Hematopoietic multipotent progenitor cell treated with erythropoietin and hydrocortisone succinate and interleukin-3 and kit ligand, for 8 days (in vitro differentiated cells): ENCODE data around the gene PNISR.
"Not testable (repeated sequence)": the region's sequence is repeated elsewhere in the genome, so short reads cannot be mapped to it uniquely, and the experiment has no call there.

ENCODE experiments used
- DNase-seq: peaks from one replicate; pipeline ENCODE4 v3.0.0-alpha.2; 2015

The PNISR gene, protein sequence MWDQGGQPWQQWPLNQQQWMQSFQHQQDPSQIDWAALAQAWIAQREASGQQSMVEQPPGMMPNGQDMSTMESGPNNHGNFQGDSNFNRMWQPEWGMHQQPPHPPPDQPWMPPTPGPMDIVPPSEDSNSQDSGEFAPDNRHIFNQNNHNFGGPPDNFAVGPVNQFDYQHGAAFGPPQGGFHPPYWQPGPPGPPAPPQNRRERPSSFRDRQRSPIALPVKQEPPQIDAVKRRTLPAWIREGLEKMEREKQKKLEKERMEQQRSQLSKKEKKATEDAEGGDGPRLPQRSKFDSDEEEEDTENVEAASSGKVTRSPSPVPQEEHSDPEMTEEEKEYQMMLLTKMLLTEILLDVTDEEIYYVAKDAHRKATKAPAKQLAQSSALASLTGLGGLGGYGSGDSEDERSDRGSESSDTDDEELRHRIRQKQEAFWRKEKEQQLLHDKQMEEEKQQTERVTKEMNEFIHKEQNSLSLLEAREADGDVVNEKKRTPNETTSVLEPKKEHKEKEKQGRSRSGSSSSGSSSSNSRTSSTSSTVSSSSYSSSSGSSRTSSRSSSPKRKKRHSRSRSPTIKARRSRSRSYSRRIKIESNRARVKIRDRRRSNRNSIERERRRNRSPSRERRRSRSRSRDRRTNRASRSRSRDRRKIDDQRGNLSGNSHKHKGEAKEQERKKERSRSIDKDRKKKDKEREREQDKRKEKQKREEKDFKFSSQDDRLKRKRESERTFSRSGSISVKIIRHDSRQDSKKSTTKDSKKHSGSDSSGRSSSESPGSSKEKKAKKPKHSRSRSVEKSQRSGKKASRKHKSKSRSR

DNA sequence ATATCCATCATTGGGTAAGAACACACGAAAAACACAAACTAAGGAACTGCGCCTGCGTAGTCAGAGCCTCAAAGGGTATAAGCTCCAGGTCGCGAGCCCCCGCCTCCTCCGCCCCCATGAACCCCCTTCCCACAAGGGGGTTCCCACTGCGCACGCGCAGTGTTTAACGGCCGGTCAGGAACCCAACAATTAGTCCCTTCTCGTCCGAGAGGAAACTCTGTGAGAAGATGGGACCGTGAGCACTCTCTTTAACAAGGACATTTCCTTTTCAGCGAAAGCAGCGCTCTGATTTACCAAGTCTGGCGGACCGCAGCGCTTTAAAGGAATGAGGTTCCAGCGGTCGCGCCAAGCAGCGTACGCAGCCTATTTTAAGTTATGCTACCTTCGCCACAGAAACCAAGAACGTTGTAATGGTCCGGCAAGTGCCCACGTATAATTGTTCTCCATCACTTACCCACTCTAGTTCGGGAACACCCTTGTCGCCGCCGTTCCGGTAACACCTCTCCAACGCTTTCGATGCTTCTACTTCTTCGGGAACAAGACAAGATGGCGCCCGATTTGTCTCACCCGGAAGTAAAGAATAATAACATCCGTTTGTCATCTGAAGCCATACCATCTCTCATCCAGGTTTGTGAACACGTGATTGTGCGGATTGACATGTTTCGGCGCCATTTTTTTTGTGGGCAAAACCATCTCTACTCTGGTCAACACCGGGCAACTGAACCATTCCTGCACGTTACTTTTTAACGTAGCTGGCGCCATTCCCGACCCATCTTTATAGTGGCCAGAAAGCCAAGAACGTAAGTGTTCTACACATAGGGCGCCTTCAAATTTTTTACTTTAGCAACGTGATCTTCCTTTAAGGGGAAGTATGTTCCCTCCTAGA, at the start of gene PNISR:
Gene PNISR (minus strand): TSS at position 548 of the 886 bp plus-strand sequence. CDS start 10,649 bp downstream, outside the sequence.
- peak; percentile 99 for DNase-seq

DNA sequence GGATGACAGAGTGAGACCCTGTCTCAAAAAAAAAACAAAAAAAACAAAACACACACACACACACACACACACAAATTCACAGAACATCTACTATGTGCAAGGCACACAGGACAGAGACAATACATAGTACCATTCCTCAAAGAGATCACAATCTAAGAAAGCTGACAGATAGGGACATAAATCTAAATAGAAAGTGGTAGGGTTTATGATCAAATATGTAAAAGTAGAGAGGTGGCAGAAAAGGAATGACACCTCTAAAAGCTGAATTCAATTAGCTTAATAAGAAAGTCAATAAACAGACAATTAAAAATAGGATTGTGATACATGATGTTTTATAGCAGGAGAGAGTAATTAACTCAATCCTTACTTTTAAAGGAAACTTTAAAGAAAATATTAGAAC, 48.6 kb upstream of the PNISR start:
- DNase-seq: no peak

DNA sequence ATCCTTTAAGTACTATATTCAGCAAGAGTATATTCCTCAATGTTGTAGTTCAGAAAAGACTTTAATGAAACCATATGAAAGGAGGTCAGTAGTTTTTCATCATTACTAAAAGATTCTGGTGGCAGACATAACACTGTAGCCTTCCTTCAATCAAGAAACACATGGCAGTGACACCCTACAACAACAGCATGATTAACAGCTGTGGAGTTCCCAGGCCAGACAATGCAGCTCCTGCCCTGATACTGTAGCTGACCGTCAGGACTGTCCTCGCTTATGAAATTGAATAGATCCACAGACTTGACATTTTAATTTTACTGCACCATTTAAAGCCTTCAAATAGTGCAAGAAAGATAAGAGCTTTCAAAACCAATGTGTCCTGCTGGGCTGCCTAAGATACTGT, 46.5 kb upstream of the PNISR start:
- no peak for DNase-seq

DNA sequence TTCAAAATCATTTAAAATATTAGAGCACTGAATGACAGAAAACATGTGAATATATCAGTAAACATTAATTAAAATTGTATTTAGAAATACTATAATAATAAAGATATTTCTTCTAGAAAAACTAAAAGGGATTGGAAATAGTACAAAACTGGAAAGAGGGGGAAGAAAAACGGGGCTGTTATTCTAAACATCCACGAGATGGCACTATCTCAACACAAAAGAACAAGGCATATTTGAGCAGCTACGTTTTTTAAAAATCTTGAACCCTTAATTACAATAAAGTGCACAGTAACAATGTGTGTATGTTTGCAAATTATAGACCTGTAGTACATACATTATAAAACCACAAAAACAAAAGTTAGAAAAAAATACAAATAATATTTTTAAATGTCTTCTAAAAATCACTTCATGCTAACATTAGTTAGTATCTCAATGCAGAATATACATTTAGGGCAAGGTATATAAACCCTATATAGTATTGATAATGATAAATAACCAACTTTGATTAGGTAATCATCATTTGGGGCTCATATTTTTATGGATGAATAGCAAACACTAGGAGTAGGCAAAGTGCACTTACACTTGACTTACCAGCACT, 42.5 kb upstream of the PNISR start:
- DNase-seq: peak; percentile 49

DNA sequence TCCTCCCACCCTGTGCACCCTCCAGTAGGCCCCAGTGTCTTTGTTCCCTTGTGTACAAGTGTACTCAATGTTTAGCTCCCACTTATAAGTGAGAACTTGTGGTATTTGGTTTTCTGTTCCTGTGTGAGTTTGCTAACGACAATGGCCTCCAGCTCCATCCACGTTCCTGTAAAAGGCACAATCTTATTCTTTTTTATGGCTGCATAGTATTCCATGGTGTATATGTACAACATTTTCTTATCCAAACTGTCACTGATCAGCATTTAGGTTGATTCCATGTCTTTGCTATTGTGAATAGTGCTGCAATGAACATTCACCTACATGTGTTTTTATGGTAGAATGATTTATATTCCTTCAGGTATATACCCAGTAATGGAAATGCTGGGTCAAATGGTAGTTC, 34.0 kb upstream of the PNISR start:
- not testable (repeated sequence) for DNase-seq

DNA sequence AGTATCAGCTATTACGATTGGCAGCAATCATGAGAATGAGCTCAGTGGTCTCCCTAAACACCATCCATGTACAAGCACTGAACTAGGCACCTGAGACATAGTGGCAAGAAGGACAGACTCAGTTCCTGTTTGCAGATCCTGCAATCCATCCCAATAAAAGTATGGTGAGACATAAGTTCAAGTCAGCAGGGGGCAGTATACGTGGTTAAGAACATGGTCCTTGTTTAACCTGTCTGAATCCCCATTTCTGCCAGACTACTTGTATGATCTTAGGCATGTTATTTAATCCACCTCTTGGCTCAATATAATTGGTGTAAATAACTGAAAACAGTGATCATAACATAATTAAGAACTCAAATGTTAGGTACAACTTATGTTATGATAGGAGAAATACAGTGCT, 33.2 kb upstream of the PNISR start:
- peak; percentile 61 for DNase-seq

DNA sequence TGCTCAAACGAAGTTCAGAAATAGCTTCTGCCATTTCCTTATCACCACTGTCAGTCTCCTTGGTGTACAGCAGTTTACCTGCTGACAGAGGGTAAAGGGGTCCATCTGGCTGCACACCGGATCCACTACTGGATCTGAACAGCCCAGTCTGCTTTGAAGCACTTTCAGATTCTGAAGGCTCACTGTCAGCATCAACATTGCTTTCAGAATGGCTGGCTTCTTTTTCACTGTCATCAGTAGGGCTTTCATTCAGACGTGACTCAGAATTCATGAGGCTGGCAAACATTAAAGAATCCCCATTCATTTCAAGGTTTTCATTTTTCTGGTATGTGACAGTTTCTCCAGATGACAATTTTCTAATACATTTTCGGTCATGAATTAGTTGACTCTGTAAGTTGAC, 21.0 kb upstream of the PNISR start:
- no peak for DNase-seq

DNA sequence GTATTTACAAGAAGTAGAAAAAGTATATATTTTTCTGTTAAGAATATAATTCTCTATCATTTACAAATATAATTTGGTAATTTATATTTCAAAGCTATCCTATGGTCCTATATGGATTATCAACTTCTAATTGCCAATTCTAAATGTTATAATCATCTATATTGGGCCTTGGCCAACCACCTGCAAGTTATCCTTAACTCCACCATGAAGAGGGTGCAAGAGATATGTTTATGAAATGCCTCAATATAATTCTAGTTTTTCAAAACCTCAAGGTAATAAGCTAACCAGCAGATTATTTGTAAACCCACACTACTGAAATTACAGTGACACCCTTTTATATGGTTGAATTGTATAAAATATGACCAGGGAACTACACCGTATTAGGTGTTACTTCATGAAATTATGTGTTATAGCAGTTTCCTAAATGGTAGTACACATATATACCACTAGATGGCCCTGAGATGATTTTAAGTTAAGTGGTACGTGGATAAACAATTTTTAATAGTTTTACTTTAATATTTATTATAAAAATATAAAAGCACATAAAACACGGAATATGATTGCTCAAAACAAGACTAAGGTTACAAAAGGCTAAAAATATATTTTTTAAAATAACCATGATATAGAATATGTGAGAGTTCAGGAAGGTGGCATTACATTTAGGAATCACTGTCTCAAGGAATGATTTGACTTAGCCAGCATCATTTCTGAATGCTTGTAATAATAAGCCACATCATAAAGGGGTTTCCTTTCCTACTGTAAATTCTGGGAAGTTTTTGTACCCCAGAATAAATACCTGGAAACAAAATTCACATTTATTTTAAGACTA, 9.8 kb upstream of the PNISR start:
- DNase-seq: peak; percentile 62

DNA sequence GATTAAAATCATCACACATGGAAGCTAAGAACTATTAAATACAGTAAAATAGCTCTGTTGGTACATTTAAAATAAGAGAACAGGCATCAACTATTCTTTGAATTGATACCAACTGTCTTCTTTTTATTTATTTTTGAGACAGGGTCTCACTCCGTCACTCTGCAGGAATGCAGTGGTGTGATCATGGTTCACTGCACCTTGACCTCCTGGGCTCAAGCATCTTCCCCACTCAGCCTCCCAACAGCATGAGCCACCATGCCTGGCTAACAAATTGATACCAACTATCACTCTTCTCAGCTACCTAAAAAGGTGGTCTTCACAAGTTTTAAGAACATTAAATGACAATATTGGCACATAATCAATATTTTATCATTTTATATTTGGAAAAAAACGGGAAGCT, 7.8 kb upstream of the PNISR start:
- no peak for DNase-seq

DNA sequence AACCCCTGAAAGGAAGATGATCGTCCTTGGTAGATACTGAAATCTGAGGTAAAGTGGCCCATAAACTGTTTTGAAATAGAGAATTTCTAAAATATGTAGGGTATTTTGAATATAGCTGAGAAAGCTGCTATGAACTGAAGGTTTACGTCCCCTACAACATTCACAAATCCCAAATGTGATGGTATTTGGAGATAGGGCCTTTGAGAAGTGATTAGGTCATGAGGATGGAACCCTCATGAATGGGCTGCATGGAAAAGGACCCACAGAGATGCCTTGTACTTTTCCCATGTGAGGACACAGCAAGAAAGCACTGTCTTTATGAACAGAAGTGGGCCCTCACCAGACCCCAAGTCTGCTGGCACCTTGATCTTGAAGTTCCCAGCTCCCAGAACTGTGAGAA, 6.8 kb upstream of the PNISR start:
- no peak for DNase-seq

DNA sequence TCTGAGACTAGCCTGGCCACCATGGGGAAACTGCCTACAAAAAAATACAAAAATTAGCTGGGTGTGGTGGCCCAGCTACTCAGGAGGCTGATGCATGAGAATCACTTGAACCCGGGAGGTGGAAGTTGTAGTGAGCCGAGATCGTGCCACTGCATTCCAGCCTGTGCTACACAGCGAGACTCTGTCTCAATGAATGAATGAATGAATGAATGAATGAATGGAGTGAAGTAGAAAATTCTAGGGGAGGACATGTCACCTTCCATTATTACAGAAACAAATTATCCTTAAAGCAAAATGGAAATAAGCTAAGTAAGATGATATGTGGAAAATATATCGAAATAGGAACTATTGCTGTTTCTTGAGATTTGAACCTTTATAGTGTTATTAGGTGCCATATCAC, 2.9 kb upstream of the PNISR start:
- DNase-seq: no peak

DNA sequence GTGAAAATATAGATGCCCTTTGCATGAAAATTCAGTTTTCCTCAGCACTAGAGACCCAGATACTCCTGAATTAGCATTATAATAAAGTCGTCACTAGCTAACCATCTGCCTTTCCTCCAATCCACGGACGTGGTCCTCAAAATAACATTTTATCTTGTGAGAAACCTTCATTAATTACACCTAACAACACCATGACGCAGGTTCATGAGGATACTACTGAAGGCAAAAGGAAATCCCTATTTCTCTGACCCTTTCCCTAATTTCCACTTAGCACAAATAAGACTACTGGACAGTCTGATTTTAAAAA, 1.3 kb upstream of the PNISR start:
- no peak for DNase-seq

DNA sequence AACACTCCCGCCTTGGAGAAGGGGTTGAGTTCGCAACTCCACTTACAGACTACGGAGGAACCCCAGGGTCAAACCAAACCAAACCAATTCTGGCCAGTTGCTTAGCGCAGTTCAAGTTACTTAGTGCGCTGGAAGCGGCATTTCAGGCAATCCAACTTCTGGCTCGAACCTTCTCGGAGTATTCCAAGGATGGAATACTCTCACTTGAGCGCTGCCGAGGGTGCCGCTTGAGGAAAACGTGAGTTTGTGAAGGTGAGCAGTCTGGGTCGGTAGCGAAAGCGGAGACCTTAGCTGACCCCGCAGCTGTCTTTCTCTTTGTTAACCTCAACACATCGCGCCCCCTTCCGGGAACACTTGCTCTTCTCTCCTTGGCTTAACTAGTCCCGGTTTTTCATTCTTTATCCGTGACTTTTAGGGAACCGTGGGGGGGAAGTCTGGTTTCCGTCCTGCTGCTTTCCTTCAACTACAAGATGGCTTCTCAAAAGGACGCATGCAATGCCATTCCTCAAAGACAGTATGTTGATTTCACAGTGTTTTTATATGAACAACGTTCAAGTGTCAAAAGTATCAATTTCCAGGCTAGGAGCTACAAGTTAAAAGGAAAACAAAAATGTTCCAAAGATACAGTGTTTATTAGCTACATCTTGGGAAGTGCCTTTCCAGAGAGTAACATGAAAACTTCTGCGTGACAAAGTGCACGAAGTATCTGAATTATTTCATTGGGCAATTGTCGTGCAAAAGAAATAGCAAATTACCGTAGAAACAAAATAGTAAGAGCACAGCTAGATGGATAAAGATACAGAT, 741 bp upstream of the PNISR start:
- peak; percentile 97 for DNase-seq

DNA sequence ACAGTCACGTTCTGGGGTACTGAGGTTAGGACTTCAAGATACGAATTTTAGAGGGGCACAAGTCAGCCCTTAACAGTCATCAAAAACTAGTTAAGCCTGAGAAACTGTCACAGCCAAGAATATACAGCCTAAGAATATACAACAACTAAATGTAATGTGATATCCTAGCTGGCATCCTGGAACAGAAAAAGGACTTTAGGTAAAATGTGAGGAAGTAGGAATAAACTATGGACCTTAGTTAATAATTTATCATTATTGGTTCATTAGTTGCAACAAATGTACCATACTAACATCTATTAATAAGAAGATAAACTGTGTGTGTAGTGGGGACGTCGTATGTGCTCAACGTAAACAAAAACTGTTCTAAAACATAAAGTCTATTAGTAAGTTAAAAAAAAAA, 1.1 kb downstream of the PNISR start:
- no peak for DNase-seq

DNA sequence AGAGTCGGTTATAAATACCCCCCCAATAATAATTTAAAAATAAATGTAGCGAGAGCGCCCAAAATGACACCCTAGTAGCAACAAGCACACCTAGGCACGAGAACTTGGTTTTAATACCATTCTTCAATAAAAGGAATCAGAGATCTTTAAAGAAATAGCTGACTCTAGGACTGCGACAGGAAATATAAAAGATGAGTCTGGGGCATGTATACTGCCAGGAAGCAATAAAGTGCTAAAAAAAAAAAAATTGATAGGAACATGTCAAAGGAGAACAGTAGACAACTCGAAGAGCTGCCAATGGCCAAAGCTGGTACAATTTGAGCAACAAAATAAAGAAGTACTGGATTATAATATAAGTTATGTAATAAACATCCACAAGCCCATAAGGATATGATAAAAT, 2.2 kb downstream of the PNISR start:
- no peak for DNase-seq

DNA sequence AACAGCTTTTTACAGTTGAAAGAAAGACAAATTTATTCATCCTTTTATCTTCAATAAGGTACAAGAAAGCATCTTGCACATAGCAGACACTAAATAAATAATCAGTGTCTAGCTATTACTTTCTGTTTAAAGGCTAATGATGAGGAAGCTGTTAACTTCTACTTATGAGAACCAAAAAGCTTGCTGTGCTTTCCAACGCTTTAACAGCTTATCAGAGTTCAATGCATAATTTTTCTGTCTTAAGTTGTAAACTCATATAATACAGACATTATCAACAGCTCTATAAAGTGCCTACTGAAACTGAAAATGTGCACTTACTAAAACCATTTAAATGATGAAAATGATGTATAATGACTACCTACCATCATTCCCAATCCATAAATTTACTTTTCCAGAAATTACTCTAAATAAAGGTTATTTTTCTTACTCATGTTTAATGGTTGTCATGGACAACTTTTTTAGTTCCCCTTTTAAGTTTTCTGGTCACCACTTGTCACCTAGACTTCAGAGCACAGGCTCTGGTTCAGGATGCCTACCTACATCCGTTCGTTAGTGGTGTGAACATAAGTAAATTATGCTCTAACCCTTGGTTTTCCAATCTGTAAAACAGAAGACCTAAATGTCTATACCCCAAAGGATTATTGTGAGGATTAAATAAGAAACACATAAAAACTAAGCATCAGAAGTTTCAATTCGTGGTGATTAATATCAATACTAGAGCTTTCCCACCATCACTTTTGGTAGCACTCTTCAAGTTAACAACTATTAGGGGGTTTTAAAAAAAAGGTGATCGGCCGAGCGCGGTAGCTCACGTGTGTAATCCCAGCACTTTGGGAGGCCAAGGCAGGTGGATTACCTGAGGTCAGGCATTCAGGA, 8.0 kb downstream of the PNISR start:
- no peak for DNase-seq

DNA sequence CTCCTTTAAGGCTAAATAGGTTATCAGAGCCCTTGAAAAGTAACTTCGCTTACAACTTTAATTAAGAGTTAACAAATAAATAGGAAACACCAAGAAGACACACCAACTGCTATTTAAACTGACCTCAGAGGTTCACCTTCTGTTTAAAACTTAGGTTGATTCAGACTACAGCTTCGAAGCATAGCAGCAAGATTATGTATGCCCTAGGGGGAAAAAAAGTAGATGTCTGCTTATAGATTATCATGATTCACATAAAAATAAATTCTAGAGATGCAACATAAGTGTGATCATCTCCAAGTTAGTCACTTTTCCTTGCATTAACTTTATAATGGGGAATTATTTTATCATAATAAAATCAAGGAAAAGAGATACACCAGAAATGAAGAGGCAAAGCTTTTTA, 8.9 kb downstream of the PNISR start:
- no peak for DNase-seq

DNA sequence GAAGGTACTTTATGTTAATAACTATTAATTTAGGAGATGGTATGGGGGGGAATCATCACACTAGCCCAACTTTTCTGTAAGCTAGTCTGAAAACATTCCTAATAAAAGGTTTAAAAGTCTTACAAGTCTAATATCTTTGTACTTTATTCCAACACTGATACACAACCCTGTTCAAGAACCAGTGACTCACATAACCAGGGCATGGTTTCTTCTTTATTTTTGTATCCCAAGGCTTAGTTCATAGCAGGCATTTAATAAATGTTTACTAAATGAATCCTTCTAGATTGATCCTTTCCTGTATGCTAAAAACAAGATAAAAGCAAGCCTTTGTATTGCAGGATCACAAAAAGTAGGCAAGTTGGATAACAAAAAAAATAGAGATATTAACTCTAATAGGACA, 9.7 kb downstream of the PNISR start:
- DNase-seq: no peak

DNA sequence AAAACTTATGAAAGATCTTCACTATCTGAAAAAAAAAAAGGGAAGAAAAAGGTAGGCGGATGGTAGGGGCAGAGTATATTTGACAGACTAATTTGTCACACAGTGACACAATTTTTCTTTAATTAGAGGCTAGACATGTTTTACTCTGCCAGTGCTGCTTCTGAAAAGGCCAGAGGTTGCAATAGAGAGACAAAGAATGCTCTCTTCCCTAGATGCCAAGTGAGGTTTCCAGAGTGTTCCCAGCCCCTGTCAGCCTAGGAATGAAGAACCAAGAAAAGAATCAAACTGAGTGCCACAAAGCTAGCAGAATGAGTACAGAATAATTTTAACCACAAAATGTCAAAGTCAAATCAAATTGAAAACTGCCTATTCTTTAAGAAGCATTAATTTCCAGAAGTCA, 13.0 kb downstream of the PNISR start:
- no peak for DNase-seq

DNA sequence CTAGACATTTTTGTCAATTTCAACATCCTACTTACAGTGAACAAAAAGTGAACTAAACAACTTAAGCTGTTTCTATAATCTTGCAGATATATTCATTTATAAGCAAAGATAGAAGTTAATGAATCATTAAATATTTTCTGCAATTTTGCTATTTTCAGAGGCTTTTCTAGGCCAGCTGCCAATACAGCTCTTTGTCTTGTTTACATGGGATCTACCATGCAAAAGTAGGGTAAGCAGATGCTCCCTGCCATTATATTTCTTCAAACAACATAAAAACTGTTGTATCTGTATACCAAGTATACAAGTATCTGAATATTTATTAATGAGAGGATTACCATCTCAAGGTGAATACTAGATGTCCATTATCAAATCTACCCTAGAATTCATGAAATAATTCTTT, 15.4 kb downstream of the PNISR start:
- no peak for DNase-seq
